ENCODE measurements around the gene CDC42EP2. TPM values are rescaled to one million over a fixed set of nuclear protein-coding genes. Genes with fewer than 3 reads are reported as not detected.
A peak's percentile ranks its signal among the peaks of the same experiment; 100 is the strongest.

Gene CDC42EP2
- total RNA-seq, 1 donor = 15.6 TPM

DNA sequence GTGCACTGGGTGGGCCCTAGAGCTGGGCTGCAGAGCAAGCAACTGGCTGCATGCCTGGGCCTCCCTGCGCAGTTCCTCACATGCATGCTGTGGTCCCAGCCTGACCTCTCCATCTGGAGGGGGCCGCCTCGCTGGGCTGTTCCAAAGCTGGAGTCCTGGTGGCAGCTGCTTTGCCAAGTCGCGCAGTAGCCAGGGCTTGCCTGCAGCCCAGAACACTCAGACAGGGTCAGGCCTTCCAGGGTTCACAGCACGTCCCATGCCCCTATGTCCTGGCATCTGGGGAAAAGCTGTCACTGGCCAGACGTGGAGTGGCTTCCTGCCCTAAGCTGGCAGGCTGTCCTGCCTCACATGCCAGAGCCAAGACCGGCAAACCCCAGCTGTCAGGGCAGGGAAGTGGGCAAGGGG lies 16.5 kb upstream of the CDC42EP2 start:
- Histone ChIP-seq H3K4me2 (ENCODE audit: insufficient read depth, low read length) (no peak overlapping the region), H3K27ac (ENCODE audit: low read depth, low read length) (peak overlapping the region; percentile 58), H2AFZ (ENCODE audit: low read length) (no peak overlapping the region), H3K4me3 (ENCODE audit: insufficient read depth, low read length) (no peak overlapping the region), H3K36me3 (ENCODE audit: insufficient read depth, low read length) (peaks cover 26% of the 10 kb centered on the region), H4K20me1 (ENCODE audit: insufficient read depth, low read length) (no peaks in the 10 kb centered on the region), H3K27me3 (ENCODE audit: insufficient read depth, low read length) (no peaks in the 10 kb centered on the region), H3K79me2 (ENCODE audit: insufficient read depth, low read length) (no peaks in the 10 kb centered on the region), H3K4me1 (ENCODE audit: insufficient read depth, low read length) (peaks cover 8% of the 10 kb centered on the region), H3K9me3 (ENCODE audit: low read depth, low read length) (no peaks in the 10 kb centered on the region)
- no peak for DNase-seq (ENCODE audit: insufficient read length, low spot score, missing footprints)
- TF ChIP-seq, protein P1, sequence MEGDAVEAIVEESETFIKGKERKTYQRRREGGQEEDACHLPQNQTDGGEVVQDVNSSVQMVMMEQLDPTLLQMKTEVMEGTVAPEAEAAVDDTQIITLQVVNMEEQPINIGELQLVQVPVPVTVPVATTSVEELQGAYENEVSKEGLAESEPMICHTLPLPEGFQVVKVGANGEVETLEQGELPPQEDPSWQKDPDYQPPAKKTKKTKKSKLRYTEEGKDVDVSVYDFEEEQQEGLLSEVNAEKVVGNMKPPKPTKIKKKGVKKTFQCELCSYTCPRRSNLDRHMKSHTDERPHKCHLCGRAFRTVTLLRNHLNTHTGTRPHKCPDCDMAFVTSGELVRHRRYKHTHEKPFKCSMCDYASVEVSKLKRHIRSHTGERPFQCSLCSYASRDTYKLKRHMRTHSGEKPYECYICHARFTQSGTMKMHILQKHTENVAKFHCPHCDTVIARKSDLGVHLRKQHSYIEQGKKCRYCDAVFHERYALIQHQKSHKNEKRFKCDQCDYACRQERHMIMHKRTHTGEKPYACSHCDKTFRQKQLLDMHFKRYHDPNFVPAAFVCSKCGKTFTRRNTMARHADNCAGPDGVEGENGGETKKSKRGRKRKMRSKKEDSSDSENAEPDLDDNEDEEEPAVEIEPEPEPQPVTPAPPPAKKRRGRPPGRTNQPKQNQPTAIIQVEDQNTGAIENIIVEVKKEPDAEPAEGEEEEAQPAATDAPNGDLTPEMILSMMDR (IDR thresholded peaks at IDR 0.05; ENCODE audit: extremely low read depth, low read depth, low read length) = no peak

DNA sequence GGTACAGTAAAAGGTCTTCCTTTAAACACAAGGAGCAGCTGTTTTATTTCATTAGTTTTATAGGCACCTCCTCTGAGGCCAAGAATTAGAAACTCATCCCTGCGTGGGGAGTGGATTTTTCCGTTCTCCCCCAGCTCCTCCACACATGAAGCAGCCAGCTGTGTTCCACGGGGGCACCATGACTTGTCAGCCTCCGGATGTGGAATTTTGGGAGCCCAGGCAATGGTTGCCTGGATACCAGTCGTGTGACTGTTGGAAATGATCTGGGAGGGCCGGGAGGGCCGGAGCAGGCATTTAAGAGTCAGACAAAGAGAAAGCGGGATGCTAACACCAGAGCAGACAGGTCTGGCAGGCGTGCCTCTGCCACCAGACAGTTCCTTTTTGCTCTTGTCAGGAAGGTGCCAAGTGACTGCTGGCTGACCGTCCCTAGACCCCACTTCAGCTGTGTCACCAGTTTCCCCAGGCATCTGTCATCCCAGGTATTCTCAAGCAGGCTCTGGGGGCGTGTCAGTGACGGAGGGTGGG lies 15.9 kb upstream of the CDC42EP2 start:
- no peak overlapping the region for H3K4me2 ChIP-seq (ENCODE audit: insufficient read depth, low read length)
- peaks cover 26% of the 10 kb centered on the region for H3K36me3 ChIP-seq (ENCODE audit: insufficient read depth, low read length)
- TF ChIP-seq, protein P1 (IDR thresholded peaks at IDR 0.05; ENCODE audit: extremely low read depth, low read depth, low read length) = no peak
- H4K20me1 ChIP-seq (ENCODE audit: insufficient read depth, low read length) = no peaks in the 10 kb centered on the region
- no peak overlapping the region for H2AFZ ChIP-seq (ENCODE audit: low read length)
- peak overlapping the region; percentile 58 for H3K27ac ChIP-seq (ENCODE audit: low read depth, low read length)
- DNase-seq (ENCODE audit: insufficient read length, low spot score, missing footprints) = peak; percentile 88
- no peaks in the 10 kb centered on the region for H3K27me3 ChIP-seq (ENCODE audit: insufficient read depth, low read length)
- no peaks in the 10 kb centered on the region for H3K9me3 ChIP-seq (ENCODE audit: low read depth, low read length)
- H3K4me1 ChIP-seq (ENCODE audit: insufficient read depth, low read length) = peaks cover 8% of the 10 kb centered on the region
- no peaks in the 10 kb centered on the region for H3K79me2 ChIP-seq (ENCODE audit: insufficient read depth, low read length)
- H3K4me3 ChIP-seq (ENCODE audit: insufficient read depth, low read length) = no peak overlapping the region

DNA sequence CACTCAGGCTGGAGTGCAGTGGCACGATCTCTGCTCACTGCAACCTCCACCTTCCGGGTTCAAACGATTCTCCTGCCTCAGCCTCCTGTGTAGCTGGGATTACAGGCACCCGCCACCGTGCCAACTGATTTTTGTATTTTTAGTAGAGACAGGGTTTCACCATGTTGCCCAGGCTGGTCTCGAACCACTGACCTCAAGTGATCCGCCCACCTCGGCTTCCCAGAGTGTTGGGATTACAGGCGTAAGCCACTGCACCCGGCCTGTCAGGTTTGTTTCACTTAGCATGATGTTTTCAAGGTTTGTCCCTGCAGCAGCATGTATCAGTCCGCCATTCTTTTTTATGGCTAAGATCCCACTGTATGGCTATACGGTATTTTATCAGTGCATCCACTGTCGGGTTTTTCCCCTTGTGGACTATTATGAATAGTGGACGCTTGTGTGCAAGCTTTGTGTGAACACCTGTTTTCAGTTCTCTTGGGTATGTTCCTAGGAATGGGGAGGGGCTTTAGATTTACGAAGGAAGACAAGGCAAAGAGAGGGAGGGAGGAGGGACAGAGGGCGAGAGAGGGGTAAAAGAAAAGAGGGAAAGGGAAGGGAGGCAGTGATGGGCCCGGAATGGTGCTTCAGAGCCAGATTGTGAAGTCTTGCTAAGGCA lies 13.9 kb upstream of the CDC42EP2 start:
- Histone ChIP-seq H2AFZ (ENCODE audit: low read length) (no peak overlapping the region), H3K36me3 (ENCODE audit: insufficient read depth, low read length) (peaks cover 10% of the 10 kb centered on the region), H3K9me3 (ENCODE audit: low read depth, low read length) (no peaks in the 10 kb centered on the region), H3K4me3 (ENCODE audit: insufficient read depth, low read length) (no peak overlapping the region), H3K27me3 (ENCODE audit: insufficient read depth, low read length) (no peaks in the 10 kb centered on the region), H3K27ac (ENCODE audit: low read depth, low read length) (no peak overlapping the region), H3K79me2 (ENCODE audit: insufficient read depth, low read length) (no peaks in the 10 kb centered on the region), H4K20me1 (ENCODE audit: insufficient read depth, low read length) (no peaks in the 10 kb centered on the region), H3K4me2 (ENCODE audit: insufficient read depth, low read length) (no peak overlapping the region), H3K4me1 (ENCODE audit: insufficient read depth, low read length) (peaks cover 8% of the 10 kb centered on the region)
- TF ChIP-seq, protein P1 (IDR thresholded peaks at IDR 0.05; ENCODE audit: extremely low read depth, low read depth, low read length) = no peak
- DNase-seq (ENCODE audit: insufficient read length, low spot score, missing footprints) = no peak

DNA sequence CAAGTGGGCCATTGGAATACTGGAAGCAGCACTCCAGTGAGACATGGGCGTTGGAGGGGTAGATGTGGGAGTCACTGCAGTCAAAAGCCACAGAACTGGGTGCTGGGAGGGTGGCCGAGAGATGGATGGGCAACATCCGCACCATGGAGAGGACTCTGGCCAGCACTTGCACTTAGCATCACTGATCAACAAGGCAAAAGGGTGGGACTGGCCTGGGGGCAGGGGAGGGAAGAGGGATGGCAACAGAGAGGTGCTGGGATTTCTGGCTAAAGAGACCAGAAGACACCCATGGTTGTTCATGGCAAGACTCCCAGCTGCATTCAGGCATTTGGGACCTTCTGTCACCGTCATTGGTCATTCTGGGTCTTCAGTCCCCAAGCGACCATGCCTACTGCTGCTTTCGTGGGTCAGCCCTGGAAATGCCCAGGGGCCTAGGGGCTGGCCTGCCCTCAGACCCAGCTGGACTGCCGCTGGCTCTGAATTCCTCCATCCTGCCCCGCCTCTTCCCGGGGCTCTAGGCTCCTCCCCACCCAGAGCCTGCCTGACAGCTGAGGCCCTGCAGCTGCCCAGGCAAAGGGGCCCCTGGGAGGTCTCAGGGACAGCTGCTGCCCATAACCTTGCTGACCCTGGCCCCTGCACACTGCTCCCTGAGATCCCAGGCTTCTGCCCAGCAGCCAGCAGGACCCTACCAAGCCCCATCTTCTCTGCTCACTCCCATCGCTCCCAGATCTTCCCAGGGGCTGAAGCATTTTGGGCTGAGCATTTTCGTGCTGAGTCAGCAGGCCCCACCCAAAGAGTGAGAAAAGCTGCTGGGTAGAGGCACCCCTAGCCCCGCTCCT lies 13.0 kb upstream of the CDC42EP2 start:
- Histone ChIP-seq H3K9me3 (ENCODE audit: low read depth, low read length) (no peaks in the 10 kb centered on the region), H3K4me1 (ENCODE audit: insufficient read depth, low read length) (peaks cover 8% of the 10 kb centered on the region), H4K20me1 (ENCODE audit: insufficient read depth, low read length) (no peaks in the 10 kb centered on the region), H3K4me3 (ENCODE audit: insufficient read depth, low read length) (no peak overlapping the region), H3K79me2 (ENCODE audit: insufficient read depth, low read length) (no peaks in the 10 kb centered on the region), H3K27me3 (ENCODE audit: insufficient read depth, low read length) (no peaks in the 10 kb centered on the region), H3K27ac (ENCODE audit: low read depth, low read length) (no peak overlapping the region), H2AFZ (ENCODE audit: low read length) (peak overlapping the region; percentile 15), H3K36me3 (ENCODE audit: insufficient read depth, low read length) (peaks cover 7% of the 10 kb centered on the region), H3K4me2 (ENCODE audit: insufficient read depth, low read length) (no peak overlapping the region)
- TF ChIP-seq, protein P1 (IDR thresholded peaks at IDR 0.05; ENCODE audit: extremely low read depth, low read depth, low read length) = no peak
- DNase-seq (ENCODE audit: insufficient read length, low spot score, missing footprints) = peak; percentile 76

Measured in osteoblast (primary cell).